ENCODE results near the gene NAA38.
"Not testable (repeated sequence)": the region's sequence is repeated elsewhere in the genome, so short reads cannot be mapped to it uniquely, and the experiment has no call there.

Gene NAA38

DNA sequence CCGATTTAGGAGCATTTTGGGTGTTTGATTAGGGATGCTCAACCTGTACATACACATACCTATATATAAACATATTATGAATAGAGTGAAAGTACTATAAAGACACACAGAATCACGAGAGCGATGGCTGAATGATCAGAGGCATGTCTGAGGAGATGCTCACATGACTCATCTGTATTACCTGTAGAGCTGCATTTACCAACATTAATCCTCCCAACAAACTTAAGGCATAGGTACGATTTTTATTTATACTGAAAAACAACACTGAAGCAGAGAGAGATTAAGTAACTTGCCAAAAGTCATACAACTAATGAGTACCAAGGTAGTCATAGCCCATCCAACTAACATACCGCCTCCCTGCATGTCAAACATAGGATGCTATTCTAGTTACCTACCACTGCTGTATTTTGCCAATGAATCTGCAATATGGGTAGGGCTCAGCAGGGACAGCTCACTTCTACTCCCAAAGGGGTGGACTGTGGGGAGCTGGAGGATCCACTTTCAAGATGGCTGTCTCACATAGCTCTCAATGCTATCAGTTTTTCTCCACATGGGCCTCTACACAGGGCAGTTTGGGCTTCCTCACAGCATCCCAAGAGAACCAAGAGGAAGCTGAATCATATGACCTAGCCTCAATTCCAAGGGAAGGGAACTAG lies 7.8 kb upstream of the NAA38 start:
- TF ChIP-seq, protein P1, sequence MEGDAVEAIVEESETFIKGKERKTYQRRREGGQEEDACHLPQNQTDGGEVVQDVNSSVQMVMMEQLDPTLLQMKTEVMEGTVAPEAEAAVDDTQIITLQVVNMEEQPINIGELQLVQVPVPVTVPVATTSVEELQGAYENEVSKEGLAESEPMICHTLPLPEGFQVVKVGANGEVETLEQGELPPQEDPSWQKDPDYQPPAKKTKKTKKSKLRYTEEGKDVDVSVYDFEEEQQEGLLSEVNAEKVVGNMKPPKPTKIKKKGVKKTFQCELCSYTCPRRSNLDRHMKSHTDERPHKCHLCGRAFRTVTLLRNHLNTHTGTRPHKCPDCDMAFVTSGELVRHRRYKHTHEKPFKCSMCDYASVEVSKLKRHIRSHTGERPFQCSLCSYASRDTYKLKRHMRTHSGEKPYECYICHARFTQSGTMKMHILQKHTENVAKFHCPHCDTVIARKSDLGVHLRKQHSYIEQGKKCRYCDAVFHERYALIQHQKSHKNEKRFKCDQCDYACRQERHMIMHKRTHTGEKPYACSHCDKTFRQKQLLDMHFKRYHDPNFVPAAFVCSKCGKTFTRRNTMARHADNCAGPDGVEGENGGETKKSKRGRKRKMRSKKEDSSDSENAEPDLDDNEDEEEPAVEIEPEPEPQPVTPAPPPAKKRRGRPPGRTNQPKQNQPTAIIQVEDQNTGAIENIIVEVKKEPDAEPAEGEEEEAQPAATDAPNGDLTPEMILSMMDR (IDR thresholded peaks at IDR 0.05; ENCODE audit: low read depth, low read length, missing control alignments): no peak
- no peak overlapping the region for H3K4me3 ChIP-seq (replicated peaks; ENCODE audit: low read depth, low read length)
- no peak for DNase-seq (ENCODE audit: extremely low read depth, low read depth)

DNA sequence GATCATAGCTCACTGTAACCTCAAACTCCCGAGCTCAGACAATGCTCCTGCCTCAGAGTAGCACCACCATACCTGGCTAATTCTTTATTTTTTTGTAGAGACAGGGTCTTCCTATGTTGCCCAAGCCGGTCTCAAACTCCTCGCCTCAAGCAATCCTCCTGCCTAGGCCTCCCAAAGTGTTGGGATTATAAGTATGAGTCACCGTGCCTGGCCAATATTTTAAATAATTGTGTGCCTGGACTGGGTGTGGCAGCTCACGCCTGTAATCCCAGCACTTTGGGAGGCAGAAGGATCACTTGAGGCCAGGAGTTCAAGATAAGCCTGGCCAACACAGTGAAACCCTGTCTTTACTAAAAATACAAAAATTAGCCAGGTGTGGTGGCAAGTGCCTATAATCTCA lies 7.0 kb upstream of the NAA38 start:
- H3K4me3 ChIP-seq (replicated peaks; ENCODE audit: low read depth, low read length); DNase-seq (ENCODE audit: extremely low read depth, low read depth): not testable (repeated sequence)

DNA sequence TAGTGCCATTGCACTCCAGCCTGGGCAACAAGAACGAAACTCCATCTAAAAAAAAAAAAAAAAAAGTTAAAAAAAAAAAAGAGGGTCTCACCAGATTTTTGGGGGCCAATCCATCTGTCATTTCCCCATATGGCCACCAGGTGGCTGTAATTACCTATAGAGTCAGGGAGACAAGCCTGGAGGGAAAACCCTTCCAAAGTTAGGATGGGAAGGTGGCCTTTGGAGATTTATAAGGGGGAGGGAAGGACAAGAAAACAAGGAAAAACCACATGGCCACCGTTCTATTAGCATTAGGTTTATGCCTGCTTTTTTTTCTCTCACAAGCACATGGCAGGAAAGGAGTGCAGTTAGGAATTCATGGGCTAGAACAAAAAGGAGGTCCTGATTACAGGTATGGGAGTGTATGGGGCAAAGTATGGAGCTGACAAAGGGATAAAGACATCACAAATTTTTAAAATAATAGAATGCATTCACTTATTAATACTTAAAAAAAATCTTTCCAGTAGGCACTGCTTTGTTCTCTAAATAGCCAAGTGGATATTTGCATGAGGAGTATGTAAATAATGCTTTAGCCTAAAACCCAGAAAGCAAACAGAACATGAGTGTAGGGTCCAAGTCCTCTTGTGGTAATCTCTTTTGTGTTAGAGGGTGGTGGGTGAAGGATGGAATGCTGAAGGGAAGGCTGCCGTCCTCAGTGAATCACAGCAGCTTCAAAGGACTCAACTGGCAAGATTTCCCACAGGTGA lies 5.5 kb upstream of the NAA38 start:
- DNase-seq (ENCODE audit: extremely low read depth, low read depth): no peak
- no peak overlapping the region for H3K4me3 ChIP-seq (replicated peaks; ENCODE audit: low read depth, low read length)
- TF ChIP-seq, protein P1 (IDR thresholded peaks at IDR 0.05; ENCODE audit: low read depth, low read length, missing control alignments): peak; percentile 64

DNA sequence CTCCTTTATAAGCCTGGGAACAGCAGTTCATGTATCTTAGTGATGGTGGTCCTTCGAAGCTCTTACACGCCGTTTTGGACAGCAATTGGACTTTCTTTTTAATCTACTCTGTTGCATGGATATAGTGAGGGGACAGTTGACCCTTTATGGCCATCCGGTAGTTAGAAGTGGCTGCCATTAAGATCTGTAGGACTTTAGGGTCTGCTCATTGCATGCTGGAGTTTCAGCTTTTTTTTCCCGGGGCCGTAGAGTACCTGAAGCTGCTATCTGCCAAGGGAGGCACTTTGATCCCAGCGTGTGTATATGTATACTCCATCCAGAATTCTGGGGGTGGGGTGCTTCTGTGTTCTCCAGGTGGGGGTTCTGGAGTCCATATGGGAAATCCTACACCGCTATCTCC lies 1.7 kb upstream of the NAA38 start:
- no peak for DNase-seq (ENCODE audit: extremely low read depth, low read depth)
- TF ChIP-seq, protein P1 (IDR thresholded peaks at IDR 0.05; ENCODE audit: low read depth, low read length, missing control alignments): no peak
- H3K4me3 ChIP-seq (replicated peaks; ENCODE audit: low read depth, low read length): peak overlapping the region; percentile 68

DNA sequence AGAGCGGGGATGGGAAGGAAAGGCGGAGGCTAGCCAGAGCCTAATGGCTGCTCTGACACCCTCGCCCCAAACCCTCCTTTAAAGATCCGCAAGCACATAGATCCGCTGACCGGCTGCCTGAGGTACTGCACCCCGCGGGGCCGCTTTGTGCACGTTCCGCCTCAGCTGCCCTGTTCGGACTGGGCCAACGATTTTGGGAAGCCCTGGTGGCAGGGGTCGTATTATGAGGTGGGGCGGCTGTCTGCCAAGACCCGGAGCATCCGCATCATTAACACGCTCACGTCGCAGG lies 1.1 kb upstream of the NAA38 start:
- TF ChIP-seq, protein P1 (IDR thresholded peaks at IDR 0.05; ENCODE audit: low read depth, low read length, missing control alignments): peak; percentile 43
- DNase-seq (ENCODE audit: extremely low read depth, low read depth): no peak
- peak overlapping the region; percentile 68 for H3K4me3 ChIP-seq (replicated peaks; ENCODE audit: low read depth, low read length)

DNA sequence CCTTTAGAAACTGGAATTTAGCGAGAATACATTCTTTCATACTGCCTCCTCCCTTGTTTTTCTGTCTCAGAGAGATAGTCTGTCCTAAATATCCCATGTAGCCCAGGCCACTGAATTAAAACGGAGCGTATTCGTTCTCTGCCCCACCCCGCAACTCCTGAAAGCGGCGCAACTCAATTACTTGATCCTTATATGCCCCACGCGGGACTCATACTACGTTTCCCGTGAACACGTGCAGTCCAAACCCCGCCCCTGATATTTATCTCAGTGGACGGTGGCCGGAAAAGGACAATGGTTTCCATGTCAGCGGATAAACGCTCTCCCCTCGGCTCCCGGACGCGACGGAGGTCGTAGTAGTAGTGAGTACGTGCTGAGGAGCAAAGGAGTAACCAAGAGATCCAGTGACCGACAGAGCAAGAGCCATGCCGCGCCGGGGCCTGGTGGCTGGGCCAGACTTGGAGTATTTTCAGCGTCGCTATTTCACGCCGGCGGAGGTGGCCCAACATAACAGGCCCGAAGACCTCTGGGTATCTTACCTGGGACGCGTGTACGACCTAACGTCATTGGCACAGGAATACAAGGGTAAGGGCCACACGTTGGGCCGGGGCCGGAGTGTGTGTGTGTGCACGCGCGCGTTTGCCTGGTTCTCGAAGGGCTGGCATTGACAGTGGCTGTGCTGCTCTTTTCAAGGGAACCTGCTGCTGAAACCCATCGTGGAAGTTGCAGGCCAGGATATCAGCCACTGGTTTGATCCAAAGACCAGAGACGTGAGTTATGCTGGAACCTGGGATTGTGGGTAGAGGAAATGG lies 558 bp upstream of the NAA38 start, which contains the start of gene CYB5D1:
Gene CYB5D1 (plus strand): TSS at position 291 of the 809 bp plus-strand sequence. CDS start 132 bp downstream, at position 423.
- DNase-seq (ENCODE audit: extremely low read depth, low read depth): peak; percentile 85
- H3K4me3 ChIP-seq (replicated peaks; ENCODE audit: low read depth, low read length): peak within 1 kb of the TSS; percentile 68
- TF ChIP-seq, protein P1 (IDR thresholded peaks at IDR 0.05; ENCODE audit: low read depth, low read length, missing control alignments): no peak

Measured in HFF-Myc (cell line).